Measurements from ENCODE around the gene DAW1.
"Not testable (repeated sequence)": the region's sequence is repeated elsewhere in the genome, so short reads cannot be mapped to it uniquely, and the experiment has no call there.

DAW1 gene

DNA sequence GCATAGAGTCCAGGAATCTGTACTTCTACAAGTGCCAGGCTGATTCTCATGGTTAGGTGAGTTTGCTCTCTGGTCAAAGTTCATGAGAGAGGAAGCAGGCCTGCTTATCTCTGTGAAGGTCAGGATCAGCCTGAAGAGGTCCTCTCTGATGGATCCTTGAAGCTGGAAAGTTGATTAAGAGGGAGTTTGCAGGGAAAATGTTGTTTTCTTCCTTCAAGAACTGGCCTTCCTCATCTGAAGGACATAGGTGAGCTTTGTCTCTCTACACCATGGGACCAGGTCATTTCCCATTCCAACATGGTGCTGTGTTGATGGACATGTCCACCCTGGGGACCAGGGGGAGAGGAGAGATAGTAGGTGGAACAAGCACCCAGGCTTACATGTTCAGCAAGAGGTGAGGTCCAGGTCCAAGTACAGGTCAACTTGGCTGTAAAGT, 42.9 kb upstream of the DAW1 start:
- no peak overlapping the region for H3K4me3 ChIP-seq (ENCODE audit: low read depth, low read length)
- TF ChIP-seq, protein P1, sequence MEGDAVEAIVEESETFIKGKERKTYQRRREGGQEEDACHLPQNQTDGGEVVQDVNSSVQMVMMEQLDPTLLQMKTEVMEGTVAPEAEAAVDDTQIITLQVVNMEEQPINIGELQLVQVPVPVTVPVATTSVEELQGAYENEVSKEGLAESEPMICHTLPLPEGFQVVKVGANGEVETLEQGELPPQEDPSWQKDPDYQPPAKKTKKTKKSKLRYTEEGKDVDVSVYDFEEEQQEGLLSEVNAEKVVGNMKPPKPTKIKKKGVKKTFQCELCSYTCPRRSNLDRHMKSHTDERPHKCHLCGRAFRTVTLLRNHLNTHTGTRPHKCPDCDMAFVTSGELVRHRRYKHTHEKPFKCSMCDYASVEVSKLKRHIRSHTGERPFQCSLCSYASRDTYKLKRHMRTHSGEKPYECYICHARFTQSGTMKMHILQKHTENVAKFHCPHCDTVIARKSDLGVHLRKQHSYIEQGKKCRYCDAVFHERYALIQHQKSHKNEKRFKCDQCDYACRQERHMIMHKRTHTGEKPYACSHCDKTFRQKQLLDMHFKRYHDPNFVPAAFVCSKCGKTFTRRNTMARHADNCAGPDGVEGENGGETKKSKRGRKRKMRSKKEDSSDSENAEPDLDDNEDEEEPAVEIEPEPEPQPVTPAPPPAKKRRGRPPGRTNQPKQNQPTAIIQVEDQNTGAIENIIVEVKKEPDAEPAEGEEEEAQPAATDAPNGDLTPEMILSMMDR (IDR thresholded peaks at IDR 0.05; ENCODE audit: control insufficient read depth, extremely low read depth, insufficient read depth) = no peak
- DNase-seq (ENCODE audit: low read depth) = no peak

DNA sequence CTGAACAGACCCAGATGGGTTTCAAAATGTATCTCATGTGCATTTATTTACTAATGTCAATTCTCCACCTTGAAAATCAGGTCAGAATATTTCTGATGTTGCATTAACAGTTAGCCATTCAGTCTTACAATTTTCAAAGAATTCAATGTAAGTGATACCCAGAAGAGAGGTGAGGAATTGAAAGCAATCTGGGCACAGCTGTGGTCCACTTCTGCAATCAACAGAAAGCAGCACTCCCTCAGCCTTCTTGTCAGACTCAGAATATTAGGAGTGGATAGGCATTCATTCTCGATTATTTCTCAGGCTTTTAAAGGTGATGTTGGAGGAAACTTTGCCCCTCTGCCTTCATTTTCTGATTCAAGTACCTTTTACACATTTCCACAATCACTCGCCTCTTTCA, 42.1 kb upstream of the DAW1 start:
- no peak for DNase-seq (ENCODE audit: low read depth)
- no peak overlapping the region for H3K4me3 ChIP-seq (ENCODE audit: low read depth, low read length)
- TF ChIP-seq, protein P1 (IDR thresholded peaks at IDR 0.05; ENCODE audit: control insufficient read depth, extremely low read depth, insufficient read depth) = no peak

DNA sequence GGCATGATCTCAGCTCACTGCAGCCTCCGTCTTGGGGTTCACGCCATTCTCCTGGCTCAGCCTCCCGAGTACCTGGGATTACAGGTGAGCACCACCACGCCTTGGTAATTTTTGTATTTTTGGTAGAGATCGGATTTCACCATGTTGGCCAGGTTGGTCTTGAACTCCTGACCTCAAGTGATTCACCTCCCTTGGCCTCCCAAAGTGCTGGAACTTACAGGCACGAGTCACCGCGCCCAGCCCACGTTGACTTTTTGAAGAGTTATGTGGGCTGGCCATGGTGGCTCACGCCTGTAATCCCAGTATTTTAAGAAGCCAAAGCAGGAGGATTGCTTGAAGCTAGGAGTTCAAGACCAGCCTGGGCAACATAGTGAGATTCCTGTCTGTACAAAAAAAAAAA, 37.0 kb upstream of the DAW1 start:
- TF ChIP-seq, protein P1 (IDR thresholded peaks at IDR 0.05; ENCODE audit: control insufficient read depth, extremely low read depth, insufficient read depth) = no peak
- no peak for DNase-seq (ENCODE audit: low read depth)

DNA sequence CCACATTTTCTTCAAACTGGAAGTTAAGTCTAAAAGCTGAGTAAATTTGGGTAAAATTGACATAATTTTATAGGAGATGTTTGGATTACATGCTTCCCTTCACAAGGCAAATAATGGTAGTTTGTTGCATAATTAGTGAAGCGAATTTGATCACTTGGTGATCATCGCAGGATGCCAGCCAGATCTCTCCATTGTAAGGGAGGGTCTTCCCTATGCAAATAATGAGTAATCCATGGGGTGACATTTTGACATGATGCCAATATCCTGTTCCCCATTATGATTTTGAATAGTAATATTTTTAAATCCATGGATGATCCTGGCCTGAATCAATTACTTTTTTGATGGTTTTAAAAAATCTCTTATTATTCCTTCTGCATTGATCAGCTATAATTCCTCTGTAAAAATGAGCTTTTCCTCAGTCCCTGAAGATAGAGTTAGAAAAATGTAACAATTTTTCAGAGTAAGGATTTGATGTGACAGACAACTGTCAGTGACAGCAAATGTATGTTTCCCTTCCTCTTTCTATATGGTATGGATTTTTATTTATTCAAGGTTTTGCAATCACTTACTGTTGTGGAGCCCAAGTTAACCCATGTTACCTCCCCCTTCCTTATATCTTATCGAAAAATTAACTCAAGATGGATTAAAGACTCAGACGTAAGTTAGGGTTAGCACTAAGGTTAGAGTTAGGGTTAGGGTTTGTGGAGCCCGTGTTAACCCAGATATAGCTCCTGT, 36.3 kb upstream of the DAW1 start:
- TF ChIP-seq, protein P1 (IDR thresholded peaks at IDR 0.05; ENCODE audit: control insufficient read depth, extremely low read depth, insufficient read depth) = no peak
- H3K4me3 ChIP-seq (ENCODE audit: low read depth, low read length) = no peak overlapping the region
- no peak for DNase-seq (ENCODE audit: low read depth)

More for the DNA sequence above, 37.0 kb upstream of the DAW1 start:
- H3K4me3 ChIP-seq (ENCODE audit: low read depth, low read length) = no peak overlapping the region

DNA sequence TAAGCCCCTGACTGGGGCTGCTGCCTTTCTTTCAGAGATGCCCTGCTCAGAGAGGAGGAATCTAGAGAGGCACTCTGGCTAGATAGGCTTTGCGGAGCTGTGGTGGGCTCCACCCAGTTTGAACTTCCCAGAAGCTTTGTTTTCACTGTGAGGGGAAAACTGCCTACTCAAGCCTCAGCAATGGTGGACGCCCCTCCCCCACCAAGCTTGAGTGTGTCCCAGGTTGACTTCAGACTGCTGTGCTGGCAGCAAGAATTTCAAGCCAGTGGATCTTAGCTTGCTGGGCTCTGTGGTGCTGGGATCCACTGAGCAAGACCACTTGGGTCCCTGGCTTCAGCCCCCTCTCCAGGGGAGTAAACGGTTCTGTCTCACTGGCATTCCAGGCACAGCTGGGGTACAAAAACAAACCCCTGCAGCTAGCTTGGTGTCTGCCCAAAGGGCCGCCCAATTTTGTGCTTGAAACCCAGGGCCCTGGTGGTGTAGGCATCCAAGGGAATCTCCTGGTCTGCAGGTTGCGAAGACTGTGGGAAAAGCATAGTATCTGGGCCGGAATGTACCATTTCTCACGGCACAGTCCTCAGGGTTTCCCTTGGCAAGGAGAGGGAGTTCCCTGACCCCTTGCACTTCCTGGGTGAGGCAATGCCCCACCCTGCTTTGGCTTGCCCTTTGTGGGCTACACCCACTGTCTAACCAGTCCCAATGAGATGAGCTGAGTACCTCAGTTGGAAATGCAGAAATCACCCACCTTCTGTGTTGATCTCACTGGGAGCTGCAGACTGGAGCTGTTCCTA, 31.9 kb upstream of the DAW1 start:
- not testable (repeated sequence) for H3K4me3 ChIP-seq (ENCODE audit: low read depth, low read length); DNase-seq (ENCODE audit: low read depth)

DNA sequence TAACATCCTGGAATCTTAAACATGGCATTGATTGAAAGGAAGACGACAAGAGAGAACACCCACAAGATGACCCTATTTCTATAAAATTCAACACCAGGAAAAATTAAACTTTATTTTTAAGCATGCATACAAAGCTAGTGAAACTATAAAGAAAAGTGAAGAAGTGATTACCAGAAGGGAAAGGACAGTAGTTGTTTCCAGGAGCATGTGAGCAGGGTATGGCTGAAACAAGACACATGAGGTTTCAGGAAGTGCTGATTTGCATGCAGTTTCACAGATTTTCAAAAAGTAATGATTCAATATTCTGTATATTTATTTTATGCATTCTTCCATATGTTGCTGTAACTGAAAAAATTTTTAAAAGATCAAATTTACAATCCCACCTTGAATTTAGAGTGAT, 24.6 kb upstream of the DAW1 start:
- TF ChIP-seq, protein P1 (IDR thresholded peaks at IDR 0.05; ENCODE audit: control insufficient read depth, extremely low read depth, insufficient read depth) = no peak
- no peak overlapping the region for H3K4me3 ChIP-seq (ENCODE audit: low read depth, low read length)
- DNase-seq (ENCODE audit: low read depth) = no peak

DNA sequence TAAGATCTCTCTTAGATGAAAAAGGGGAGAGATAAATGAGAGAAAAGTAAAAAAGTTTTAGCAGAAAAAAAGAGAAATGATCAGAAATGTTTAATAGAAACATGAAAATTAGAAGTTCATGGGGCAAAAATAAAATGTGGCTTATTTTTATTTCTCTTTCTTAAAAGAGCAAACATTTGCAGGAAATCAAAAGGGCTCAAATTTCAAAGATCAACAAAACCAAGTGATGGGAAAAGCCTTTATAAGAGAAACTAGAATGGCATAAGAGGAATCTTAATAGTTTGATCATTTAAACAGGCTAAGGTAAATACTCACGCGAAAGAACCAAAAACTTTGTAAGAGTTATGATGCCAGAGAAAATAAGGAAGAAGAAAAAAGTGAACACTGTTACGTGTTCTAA, 23.3 kb upstream of the DAW1 start:
- TF ChIP-seq, protein P1 (IDR thresholded peaks at IDR 0.05; ENCODE audit: control insufficient read depth, extremely low read depth, insufficient read depth) = no peak
- DNase-seq (ENCODE audit: low read depth) = peak; percentile 11
- no peak overlapping the region for H3K4me3 ChIP-seq (ENCODE audit: low read depth, low read length)
